HepG2 (cell line): ENCODE measurements around the gene DHX8. TPM values are rescaled to one million over a fixed set of nuclear protein-coding genes. Genes with fewer than 3 reads are reported as not detected.
A peak's percentile ranks its signal among the peaks of the same experiment; 100 is the strongest.

Experiments used
- CHD4 ChIP-seq: fragments of 200-600 bp; sonication (generic); IDR thresholded peaks from 2 replicates; pipeline ENCODE4 v1.7.0; 2017; ENCODE audit warnings: mild to moderate bottlenecking, low read length, borderline replicate concordance
- DZIP1 ChIP-seq: sonication (generic); formaldehyde crosslinking; IDR thresholded peaks from 2 replicates; pipeline ENCODE4 v1.5.0; 2020; ENCODE audit warnings: mild to moderate bottlenecking, missing genetic modification reagents
- HNRNPL ChIP-seq: fragments of 200-400 bp; formaldehyde crosslinking; IDR thresholded peaks from 2 replicates; pipeline ENCODE4 v1.6.1; 2017; ENCODE audit warnings: mild to moderate bottlenecking, low read depth, low read length
- ISX ChIP-seq: sonication (generic); formaldehyde crosslinking; conservative IDR thresholded peaks from 2 replicates; pipeline ENCODE4 v1.5.0; 2020; ENCODE audit warnings: missing genetic modification reagents
- NFAT5 ChIP-seq: sonication (generic); formaldehyde crosslinking; IDR thresholded peaks from 2 replicates; pipeline ENCODE4 v1.4.0; 2020; ENCODE audit warnings: missing genetic modification reagents
- REST ChIP-seq, 2 experiments: IDR thresholded peaks; 2 replicates each; pipeline ENCODE4 v1.6.1; 2011 to 2012; ENCODE audit warnings: low read length in 2 of 2, borderline replicate concordance in 1 of 2, low read depth in 1 of 2, mild to moderate bottlenecking in 1 of 2, moderate library complexity in 1 of 2
- SATB2 ChIP-seq: sonication (generic); formaldehyde crosslinking; IDR thresholded peaks from 2 replicates; pipeline ENCODE4 v1.5.0; 2020; ENCODE audit warnings: missing genetic modification reagents
- SMAD1 ChIP-seq: sonication (generic); formaldehyde crosslinking; IDR thresholded peaks from 2 replicates; pipeline ENCODE4 v1.4.0; 2020; ENCODE audit warnings: missing genetic modification reagents, low read depth, mild to moderate bottlenecking, borderline replicate concordance
- ZNF18 ChIP-seq: sonication (generic); formaldehyde crosslinking; IDR thresholded peaks from 2 replicates; pipeline ENCODE4 v1.8.0; 2022; ENCODE audit warnings: mild to moderate bottlenecking, missing genetic modification reagents; ENCODE audit not compliant: insufficient replicate concordance
- ZNF24 ChIP-seq: fragments of 450-650 bp; IDR thresholded peaks from 2 replicates; pipeline ENCODE4 v1.6.1; 2017; ENCODE audit warnings: antibody characterized with exemption, mild to moderate bottlenecking
- ZNF331 ChIP-seq: sonication (generic); formaldehyde crosslinking; IDR thresholded peaks from 2 replicates; pipeline ENCODE4 v1.4.0; 2020; ENCODE audit warnings: missing genetic modification reagents
- ZNF704 ChIP-seq: sonication (generic); formaldehyde crosslinking; IDR thresholded peaks from 2 replicates; pipeline ENCODE4 v1.8.1; 2023; ENCODE audit warnings: mild to moderate bottlenecking, inconsistent platforms, moderate library complexity, missing genetic modification reagents, borderline replicate concordance
- polyA plus RNA-seq, 8 experiments: library from polyadenylated mRNA; depleted of rRNA in 3 of 8; stranded (reverse) in 7 of 8; unstranded in 1 of 8; fragments of >200 nt; fragmentation: Illumina TruSeq in 4 of 8; extraction: Trizol in 4 of 8; gene quantifications; 2 replicates each; pipeline versions ENCODE4 v1.2.1 to v1.2.3, GENCODE V29; 2011 to 2016; ENCODE audit warnings: low read depth in 4 of 8, missing spikeins in 1 of 8, mixed read lengths in 1 of 8; ENCODE audit not compliant: insufficient read depth in 1 of 8
- total RNA-seq, 5 experiments: library from RNA; depleted of rRNA; stranded (reverse); fragments of >200 nt; fragmentation: Illumina TruSeq; extraction: Trizol; gene quantifications; 2 replicates each; pipeline ENCODE4 v1.2.3, GENCODE V29; 2016; ENCODE audit warnings: low read depth in 1 of 5

DHX8 gene
- total and polyA plus RNA-seq, 2 of the 13 experiments (the other 11 are each of a cell fraction or from before 2014, with no cell fraction given) = 24.8 to 48.9 TPM

- no peak for TF ChIP-seq HNRNPL
- TF ChIP-seq DZIP1 (CRISPR knock-in tag) = no peak; the same call in 1 of the 2 replicates
- TF ChIP-seq SMAD1 (CRISPR knock-in tag) = no peak
- no peak for TF ChIP-seq REST (IDR thresholded peaks at IDR 0.05; ENCODE audit: borderline replicate concordance in 1 of 2, low read depth in 1 of 2, low read length in 2 of 2)
- no peak for TF ChIP-seq ZNF704 (CRISPR knock-in tag)
- peak; percentile 42 for TF ChIP-seq ZNF18
- no peak; the same call in 1 of the 2 replicates for TF ChIP-seq ISX (CRISPR knock-in tag)
- no peak; the same call in 1 of the 2 replicates for TF ChIP-seq CHD4
- TF ChIP-seq NFAT5 (CRISPR knock-in tag) = 0 out of 2 replicates have a peak, but pooled peaks have one; percentile 49
- TF ChIP-seq ZNF331 (CRISPR knock-in tag) = peak; percentile 92
- TF ChIP-seq ZNF24 = no peak
- TF ChIP-seq SATB2 = 0 out of 2 replicates have a peak, but pooled peaks have one; percentile 62
These were observed 34.1 kb upstream of the DHX8 start (continued) for GRCh38 chr17:43449470-43450248.
